Anterior cingulate cortex (tissue), 58 donors: ENCODE measurements around the gene ACAP2.
"Not testable (repeated sequence)": the region's sequence is repeated elsewhere in the genome, so short reads cannot be mapped to it uniquely, and the experiment has no call there.

Experiments
- DNase-seq, 58 donors: peaks; one replicate each; lab custom pipeline; 2025; lab: John Stamatoyannopoulos, UW

Gene ACAP2, protein sequence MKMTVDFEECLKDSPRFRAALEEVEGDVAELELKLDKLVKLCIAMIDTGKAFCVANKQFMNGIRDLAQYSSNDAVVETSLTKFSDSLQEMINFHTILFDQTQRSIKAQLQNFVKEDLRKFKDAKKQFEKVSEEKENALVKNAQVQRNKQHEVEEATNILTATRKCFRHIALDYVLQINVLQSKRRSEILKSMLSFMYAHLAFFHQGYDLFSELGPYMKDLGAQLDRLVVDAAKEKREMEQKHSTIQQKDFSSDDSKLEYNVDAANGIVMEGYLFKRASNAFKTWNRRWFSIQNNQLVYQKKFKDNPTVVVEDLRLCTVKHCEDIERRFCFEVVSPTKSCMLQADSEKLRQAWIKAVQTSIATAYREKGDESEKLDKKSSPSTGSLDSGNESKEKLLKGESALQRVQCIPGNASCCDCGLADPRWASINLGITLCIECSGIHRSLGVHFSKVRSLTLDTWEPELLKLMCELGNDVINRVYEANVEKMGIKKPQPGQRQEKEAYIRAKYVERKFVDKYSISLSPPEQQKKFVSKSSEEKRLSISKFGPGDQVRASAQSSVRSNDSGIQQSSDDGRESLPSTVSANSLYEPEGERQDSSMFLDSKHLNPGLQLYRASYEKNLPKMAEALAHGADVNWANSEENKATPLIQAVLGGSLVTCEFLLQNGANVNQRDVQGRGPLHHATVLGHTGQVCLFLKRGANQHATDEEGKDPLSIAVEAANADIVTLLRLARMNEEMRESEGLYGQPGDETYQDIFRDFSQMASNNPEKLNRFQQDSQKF

DNA sequence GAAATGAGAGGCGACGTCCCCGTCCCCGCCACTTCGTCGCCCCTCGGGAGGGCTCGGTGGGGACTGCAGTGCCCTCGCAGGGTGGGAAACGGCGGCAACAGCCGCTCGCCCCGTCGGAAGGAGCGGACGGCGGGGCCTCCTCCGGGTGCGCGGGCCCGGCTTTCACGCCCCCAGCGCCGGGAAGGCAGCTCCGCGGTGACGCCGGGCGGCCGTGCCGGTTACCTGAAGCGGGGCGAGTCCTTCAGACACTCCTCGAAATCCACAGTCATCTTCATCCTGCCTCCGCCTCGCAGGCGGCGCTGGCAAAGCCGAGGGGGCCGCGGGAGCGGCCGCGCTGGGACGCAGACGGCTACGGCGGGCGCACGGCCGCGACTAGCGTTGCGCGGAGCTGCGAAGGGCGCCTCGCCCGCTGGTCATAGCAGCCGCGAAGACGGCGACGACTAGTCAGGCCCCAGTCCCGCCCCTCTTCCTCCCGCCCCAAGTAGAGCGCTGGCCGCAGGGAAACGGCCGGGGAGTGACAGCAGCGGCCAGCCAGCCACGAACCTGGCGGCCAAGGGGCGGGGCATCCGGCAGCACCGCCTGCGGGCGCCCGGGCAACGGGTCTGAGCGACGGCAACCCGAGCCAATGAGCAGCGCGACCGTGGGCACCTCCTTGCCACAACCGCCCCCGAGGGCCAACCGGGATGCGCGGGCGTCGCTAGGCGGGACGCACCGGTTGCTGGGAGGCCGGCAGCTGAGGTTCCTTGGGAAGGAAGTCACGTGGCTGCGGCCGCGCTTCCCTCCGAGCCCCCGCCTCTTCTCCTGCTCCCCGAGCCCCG is at the start of gene ACAP2:
ACAP2 (minus strand) TSS at position 448 of the 818 bp plus-strand sequence; CDS start at position 275, 173 bp downstream.
- peak; percentile 75 to 100 (median 100) for DNase-seq

DNA sequence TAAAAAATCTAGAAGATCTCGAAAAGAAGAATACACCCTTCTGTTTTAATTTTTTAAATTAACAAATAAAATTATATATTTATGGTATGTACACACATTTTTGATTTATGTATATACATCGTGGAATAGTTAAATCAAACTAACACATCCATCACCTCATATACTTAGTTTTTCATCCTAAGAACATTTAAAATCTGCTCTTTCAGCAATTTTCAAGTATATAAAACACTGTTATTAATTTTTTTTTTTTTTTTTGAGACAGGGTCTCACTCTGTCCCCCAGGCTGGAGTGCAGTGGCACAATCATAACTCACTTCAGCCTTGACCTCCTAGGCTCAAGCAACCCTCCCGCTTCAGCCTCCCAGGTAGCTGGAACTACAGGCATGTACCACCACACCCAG is 32.8 kb upstream of the ACAP2 start:
- no peak for DNase-seq

DNA sequence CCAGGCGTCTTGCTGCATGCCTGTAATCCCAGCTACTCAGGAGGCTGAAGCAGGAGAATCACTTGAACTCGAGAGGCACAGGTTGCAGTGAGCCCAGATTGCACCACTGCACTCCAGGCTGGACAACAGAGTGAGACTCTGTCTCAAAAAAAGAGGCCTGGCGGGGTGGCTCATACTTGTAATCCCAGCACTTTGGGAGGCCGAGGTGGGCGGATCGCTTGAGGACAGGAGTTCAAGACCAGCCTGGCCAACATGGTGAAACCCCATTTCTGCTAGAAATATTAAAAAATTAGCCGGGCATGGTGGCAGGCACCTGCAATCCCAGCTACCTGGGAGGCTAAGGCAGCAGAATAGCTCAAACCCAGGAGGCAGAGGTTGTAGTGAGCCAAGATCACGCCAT is 32.3 kb upstream of the ACAP2 start:
- not testable (repeated sequence) for DNase-seq

DNA sequence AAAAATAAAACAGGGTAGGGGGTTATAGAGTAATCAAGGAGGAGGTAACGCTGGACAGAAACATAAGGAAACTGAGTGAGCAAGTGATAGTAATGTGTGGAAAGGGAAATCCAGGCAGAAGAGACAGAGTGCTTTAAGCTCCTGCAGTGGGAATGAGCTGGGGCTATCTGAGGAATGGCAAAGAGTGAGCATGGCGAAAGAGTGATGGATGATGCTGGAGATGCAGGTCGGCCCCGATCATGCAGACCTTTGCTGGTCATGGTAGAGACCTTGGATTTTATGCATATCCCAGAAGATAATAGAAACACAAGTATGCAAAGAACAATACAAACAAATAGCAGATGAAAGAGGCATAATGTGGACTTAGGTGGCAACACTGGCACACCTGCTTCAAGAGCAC is 26.0 kb upstream of the ACAP2 start:
- no peak for DNase-seq

DNA sequence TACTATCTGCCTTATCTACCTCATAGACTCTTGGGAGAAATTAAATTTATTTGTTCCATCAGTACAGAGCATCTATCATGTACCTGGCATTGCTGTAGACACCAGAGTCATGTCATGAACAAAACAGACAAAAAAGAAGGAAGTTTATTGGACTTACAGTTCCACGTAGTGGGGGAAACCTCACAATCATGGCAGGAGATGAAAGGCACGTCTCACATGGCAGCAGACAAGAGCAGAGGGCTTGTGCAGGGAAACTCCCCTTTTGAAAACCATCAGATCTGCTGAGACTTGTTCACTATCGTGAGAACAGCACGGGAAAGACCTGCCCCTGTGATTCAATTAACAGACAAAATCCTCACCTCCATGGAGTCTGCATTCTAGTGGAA is 25.6 kb upstream of the ACAP2 start:
- no peak for DNase-seq

DNA sequence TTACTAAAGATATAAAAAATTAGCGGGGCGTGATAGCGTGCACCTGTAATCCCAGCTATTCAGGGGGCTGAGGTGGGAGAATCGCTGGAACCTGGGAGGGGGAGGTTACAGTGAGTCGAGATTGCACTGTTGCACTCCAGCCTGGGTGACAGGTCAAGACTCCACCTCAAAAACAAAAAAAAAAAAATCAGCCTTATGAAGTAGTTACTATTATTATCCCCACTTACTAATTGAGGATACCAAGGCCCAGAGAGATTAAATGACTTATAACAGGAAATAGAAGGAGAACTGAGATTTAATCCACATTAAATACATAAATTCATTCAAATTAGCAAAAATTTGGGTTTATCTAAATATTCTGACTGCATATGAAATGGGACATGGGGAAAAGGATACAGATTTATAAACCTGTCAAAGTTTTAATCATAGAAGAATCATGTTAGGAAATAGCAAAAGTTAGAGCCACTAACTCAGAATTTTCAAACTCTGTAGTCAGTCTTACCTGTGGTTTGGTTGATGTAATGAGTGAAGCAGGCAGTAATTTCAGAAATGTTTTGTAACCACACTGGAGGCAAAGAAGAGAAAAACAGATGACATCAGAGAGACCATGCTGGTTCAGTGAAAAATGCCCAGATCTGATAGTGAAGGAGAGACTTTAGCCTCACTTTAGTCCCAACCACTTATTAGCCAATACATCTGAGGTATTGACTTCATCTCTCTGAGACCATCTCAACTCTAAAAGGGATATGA is 25.0 kb upstream of the ACAP2 start:
- no peak for DNase-seq

DNA sequence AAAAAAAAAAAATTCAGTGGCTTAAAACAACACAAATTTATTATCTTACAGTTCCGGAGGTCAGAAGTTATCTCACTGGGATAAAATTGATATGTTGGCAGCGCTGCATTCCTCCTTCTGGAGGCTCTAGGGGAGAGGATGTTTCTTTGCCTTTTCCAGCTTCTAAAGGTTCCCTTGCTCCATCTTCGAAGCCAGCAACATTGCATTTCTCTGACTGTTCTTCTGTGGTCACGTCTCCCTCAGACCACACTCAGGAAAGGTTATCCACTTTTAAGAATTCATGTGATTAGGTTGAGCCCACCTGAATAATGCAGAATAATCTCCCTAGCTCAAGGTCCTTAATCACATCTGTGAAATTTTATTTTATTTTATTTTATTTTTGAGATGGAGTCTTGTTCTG is 23.4 kb upstream of the ACAP2 start:
- DNase-seq = no peak

DNA sequence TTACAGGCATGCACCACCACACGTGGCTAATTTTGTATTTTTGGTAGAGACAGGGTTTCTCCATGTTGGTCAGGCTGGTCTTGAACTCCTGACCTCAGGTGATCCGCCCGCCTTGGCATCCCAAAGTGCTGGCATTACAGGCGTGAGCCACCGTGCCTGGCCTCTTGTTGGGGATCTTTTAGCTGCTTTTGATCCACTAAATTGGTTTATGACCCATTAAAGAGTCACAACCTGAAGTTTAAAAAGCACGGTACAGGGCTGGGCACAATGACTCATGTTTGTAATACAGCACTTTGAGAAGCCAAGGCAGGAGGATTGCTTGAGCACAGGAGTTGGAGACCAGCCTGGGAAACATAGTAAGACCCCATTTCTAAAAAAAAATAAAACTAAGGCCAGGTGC is 20.1 kb upstream of the ACAP2 start:
- DNase-seq = not testable (repeated sequence)

DNA sequence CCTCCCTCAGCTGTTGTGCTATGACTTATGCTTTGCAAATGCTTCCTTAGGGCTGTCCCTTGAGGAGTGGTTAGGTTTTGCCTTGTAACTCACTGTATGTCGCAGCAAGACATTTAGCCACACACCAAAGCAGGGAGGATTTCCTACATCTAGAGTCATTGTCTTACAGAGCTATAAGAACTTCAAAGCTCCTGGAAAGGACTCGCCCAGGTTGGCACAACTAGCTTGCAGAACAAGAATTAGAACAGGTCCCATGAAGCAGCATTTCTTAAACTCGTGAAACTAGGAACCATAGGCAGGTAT is 19.4 kb upstream of the ACAP2 start:
- no peak for DNase-seq

DNA sequence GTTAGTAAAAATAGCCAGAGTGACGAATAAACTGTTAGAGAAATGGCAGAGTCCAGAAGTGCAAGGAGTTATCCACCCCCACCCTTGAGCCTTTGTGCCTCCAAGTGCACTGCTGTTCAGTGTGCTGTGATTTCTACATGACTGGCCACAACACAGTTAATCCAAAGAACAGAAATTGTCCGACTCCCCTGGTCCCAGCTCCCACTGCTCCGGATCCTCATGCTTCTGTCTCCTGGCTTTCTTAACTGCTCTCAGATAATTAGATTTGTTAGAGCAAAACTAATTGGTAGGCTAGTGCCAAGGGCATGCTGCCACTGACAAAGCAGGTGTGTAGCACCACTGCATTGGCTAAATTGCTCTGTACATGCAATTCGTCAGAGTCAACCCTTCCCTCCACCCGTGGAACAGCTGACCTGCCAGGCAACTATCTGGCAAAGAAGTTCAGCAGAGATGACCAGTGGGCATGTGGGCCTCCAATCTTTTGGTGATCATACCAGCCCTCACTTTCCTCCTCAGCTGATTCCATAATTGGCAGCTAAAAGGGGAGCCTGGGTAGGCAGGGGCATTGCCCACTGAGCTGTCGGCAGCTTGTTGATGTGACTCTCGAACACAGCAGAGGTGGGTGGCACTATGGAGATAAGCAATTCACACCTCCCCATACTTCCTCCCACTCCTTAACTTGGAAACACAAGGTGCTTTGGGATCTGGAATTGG is 18.9 kb upstream of the ACAP2 start:
- DNase-seq = peak in 13 of 58 donors; percentile 3 to 58 (median 15)

DNA sequence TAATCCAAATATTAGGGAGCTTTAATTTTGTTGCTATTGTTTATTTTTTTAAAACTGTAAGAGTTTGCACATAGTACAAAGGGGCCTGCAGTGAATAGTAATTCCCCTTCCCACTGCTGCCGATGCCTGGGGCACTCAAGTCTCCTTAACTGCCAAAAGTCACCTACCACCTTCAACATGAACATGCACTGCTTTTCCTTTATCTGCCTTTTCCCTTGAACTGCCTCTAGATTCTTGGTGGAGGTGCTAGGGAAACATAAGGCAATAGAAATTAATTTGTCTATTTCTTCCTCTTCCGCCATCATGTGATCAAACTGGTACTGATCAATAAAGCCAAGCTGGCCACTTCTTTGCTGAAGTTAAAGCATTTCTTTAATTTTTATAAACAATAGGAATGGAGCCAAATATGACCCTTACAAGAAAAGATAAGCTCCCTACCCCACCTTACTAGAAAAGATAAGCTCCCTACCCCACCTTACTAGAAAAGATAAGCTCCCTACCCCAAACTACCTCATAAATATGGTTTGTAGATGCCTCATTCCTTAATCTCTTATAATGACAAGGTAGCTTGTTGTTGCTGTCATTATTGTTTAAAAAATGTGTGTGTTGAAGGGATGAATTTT is 17.4 kb upstream of the ACAP2 start:
- no peak for DNase-seq

DNA sequence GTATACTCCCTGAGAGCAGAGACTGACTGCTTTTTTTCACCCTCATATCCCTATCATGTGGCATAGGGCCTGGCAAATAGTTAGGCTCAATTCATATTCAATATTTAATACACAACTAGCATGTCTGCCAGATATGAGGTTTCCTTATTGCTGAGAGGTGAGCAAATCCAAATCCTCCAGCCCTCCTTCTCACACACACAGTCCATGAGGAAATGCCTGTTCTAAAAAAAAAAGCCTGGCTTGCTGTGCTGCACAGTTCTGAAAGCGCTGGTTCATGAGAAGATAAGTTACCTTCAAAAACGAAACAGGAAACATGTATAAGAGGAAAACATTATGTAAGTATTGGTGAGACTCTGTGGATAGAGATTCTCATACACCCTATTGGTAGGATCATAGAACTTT is 15.5 kb upstream of the ACAP2 start:
- DNase-seq = no peak

DNA sequence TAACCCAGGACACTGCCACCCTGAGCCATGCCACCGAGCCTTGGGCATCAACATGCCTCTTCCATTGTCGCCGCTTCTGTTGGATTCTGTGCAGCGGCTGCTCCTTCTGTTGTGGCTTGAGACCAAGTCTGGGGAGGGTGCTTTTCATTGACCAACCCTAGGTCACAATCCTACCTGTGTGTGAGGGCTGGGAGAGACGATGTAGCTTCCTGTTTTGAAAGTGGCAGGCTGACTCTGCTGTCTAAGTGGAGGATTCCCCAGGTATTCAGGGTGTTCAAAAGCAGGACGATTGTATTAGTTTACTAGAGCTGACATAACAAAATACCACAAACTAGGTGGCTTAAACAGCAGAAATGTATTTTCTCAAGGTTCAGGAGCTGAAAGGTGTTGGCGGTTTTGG is 13.0 kb upstream of the ACAP2 start:
- no peak for DNase-seq

DNA sequence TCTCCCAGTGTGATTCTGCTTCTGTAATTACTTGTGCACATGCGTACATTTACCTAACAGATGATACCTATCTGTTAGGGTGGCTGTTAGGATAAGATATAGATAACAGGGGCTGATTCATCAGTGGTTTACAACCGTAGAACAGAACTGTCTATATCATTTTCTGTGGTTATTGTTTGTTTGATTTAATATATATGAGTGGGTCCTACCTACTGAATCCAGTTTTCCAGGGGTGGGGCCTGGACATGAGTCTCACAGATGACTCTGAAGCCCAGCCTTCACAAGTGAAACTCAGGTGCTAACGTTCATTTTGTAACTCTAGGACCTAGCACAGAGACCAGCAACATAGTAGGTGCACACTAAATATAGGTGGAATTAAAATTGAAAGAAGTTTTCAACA is 10.4 kb upstream of the ACAP2 start:
- no peak for DNase-seq

DNA sequence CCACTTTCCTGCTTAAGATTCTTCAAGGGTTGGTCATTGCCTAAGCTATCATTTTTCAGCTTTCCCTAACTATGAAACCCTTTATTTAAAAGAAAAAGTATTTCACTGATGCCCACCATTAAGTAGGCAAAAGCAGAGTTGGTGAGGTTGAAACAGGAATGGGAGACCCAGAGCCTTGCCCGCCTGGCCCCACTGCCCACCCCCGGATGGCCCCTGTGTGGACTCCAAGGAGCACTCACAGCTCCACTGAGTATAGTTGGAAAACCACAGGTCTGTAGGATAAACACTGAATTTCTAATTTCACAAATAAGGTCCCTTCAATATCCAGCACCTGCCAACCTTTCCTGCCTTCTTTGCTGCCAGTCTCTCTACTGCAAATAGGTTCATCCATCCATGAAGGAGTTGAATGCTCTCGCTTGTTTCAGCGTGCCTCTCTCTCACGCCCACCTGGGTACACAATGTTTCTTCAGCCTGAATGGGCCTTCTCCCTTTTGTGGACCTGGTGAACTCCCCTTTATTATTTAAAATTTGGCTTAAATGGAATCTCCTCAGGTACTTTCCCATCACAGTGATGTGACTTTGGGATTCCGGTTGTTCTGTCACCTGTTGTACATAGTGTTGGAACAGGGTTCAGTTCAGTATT is 8.7 kb upstream of the ACAP2 start:
- DNase-seq = no peak

DNA sequence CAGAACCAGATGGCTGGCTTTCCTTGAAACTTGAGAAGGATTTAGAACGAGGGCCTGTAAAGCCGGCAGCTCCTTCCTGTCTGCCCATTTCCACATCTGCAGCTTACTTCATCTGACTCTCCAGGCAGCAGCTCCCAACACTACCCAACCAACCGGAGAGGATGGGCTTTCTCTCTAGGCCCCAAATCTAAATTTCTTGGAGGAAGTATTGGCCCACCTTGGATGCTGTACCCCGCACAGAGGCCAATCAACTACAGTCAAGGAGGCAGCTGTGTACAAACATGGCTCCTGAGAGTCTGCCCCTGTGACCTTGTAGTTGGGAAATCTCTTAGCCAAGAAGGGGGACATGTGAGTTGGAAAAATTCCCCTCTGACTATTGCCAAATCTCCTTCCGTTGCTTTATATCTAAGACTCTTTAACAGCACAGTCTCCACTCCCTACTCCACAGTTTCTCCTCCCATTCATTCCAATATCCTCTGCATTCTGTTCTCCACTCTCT is 8.0 kb upstream of the ACAP2 start:
- no peak for DNase-seq

DNA sequence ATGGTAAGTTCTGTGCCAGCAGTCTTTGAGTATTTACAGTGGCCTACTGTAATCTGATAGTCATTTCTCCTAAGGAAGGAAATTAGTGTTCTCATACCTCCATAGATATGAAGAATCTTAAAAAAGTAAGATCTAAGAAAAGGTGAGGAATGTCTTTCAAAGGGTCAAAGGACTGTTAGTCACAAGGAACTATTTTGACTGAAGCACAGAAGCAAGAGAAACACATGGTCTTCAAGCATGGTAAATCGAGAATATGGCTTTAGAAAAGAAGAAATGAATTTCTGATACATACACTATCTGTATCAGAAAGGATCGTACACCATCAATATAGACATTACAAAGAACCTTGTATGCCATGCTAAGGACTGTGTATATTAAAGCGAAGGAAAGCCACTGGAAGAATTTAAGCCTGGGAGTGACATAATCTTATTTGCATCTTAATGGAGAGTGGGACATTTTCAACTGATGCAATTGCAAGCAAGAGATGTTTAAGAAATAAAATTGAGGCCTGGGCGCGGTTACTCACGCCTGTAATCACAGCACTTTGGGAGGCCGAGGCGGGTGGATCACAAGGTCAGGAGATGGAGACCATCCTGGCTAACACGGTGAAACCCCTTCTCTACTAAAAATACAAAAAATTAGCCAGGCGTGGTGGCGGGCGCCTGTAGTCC is 5.5 kb upstream of the ACAP2 start:
- DNase-seq = no peak

DNA sequence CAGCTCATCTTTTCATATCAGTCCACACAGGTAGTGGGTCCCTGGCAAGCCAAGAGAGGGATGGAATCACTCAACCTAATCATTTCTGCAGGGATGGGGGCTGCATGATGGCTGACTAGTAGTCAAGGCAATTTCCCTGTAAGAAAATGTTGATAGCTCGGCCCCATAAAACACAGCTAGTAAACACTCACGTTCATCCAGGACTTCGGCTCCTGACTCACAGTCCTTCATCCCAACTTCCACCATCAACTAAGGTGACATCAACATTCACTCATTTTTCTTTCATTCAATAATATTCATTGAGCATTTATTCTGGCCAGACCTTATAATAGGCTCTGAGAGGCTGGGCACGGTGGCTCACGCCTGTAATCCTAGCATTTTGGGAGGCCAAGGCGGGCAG is 4.4 kb upstream of the ACAP2 start:
- DNase-seq = no peak
